Psoas muscle (tissue), 8 donors: ENCODE measurements around the gene DSCAM. TPM values are rescaled to one million over a fixed set of nuclear protein-coding genes. Genes with fewer than 3 reads are reported as not detected.

Experiments
- ATAC-seq, 4 donors: fragments of 200-7000 bp; cut with Tn5 transposase; one replicate each; pipeline ENCODE4 v1.9.1; 2020; ENCODE audit warnings: moderate library complexity in 3 of 4, mild to moderate bottlenecking in 2 of 4
- DNase-seq, 2 donors: peaks; one replicate each; pipeline ENCODE4 v3.0.0-alpha.2; 2020
- H3K27ac ChIP-seq: fragments of 200-600 bp; one replicate; pipeline ENCODE4 v1.8.0; 2022
- H3K27me3 ChIP-seq, 3 donors: fragments of 200-600 bp in 1 of 3; one replicate each; pipeline versions ENCODE4 v1.6.1 to v1.8.0; 2013 to 2022; ENCODE audit warnings: low read length in 2 of 3, mild to moderate bottlenecking in 2 of 3, moderate library complexity in 1 of 3; ENCODE audit not compliant: insufficient read depth in 3 of 3
- H3K36me3 ChIP-seq, 2 donors: fragments of 200-600 bp in 1 of 2; one replicate each; pipeline versions ENCODE4 v1.6.1 to v1.8.0; 2013 to 2022; ENCODE audit warnings: low read depth in 1 of 2, mild to moderate bottlenecking in 1 of 2, moderate library complexity in 1 of 2; ENCODE audit not compliant: insufficient read depth in 1 of 2
- H3K4me1 ChIP-seq: fragments of 200-600 bp; one replicate; pipeline ENCODE4 v1.8.0; 2022
- H3K4me3 ChIP-seq: fragments of 200-600 bp; one replicate; pipeline ENCODE4 v1.8.0; 2022; ENCODE audit warnings: mild to moderate bottlenecking
- H3K9me3 ChIP-seq: fragments of 200-600 bp; one replicate; pipeline ENCODE4 v1.8.0; 2022
- CTCF ChIP-seq: fragments of 200-600 bp; IDR thresholded peaks from one replicate; pipeline ENCODE4 v1.8.0; 2022; ENCODE audit warnings: antibody characterized with exemption
- WGBS, 3 donors: extraction: QIAGEN DNeasy Blood & Tissue Kit; methylation state at CpG; one replicate each; pipeline versions ENCODE4 v1.1.6 to v1.1.7; 2013; 5-methylcytosine and 5-hydroxymethylcytosine counted together
- intact Hi-C, 2 donors: fragments of 100-400 bp; cut with DNase I; formaldehyde crosslinking; loops; one replicate each; pipeline versions ENCODE4 v1.11.0 to v1.14.2; 2022
- polyA plus RNA-seq, 3 donors: library from polyadenylated mRNA; stranded (reverse); fragments of 200-250 nt; gene quantifications; one replicate each; pipeline ENCODE4 v1.2.3, GENCODE V29; 2013
- total RNA-seq, 4 donors: library from RNA; stranded (reverse); fragmentation: NEBNext Ultra II Directional in 2 of 4; extraction: Animal tissue kit (Norgen Biotek cat#: 25700) in 2 of 4; gene quantifications; one replicate each; pipeline versions ENCODE4 v1.2.1 to v1.2.4, GENCODE V29; 2021 to 2023
- donor health status: healthy with polysubstance abuse.
- donor health status: DM: no; HTN: no; CAD: no; lungs with moderate emphysema.
- donor health status: Bipolar disorder and iron deficiency.
- donor health status: healthy.
- donor health status: DM: yes; HTN: yes; CAD: no.
- donor health status: DM: no; HTN: no; CAD: no.
- donor health status: DM: no; HTN: no; CAD: no.
- donor health status: DM: yes; HTN: yes; CAD: no.

DSCAM gene
- total and polyA plus RNA-seq, 7 donors = 0.03 to 0.04 TPM; not detected in 5

GRCh38 chr21:40057331-40057730 lies 789.6 kb downstream of the DSCAM start:
- no peaks in the 10 kb centered on the region for H3K9me3 ChIP-seq
- no peak overlapping the region for H3K27ac ChIP-seq
- TF ChIP-seq CTCF = no peak
- peaks cover 0 to 2% (median 0%) of the 10 kb centered on the region in 3 donors for H3K27me3 ChIP-seq
- DNase-seq (no peak), ATAC-seq (no peak)
- no peaks in the 10 kb centered on the region for H3K4me1 ChIP-seq
- H3K36me3 ChIP-seq = no peaks in the 10 kb centered on the region
- 86% methylated on average over 5 of the region's 5 CpGs for WGBS, 3 donors
- intact Hi-C loops = no loop called here
- no peak overlapping the region for H3K4me3 ChIP-seq

DNA sequence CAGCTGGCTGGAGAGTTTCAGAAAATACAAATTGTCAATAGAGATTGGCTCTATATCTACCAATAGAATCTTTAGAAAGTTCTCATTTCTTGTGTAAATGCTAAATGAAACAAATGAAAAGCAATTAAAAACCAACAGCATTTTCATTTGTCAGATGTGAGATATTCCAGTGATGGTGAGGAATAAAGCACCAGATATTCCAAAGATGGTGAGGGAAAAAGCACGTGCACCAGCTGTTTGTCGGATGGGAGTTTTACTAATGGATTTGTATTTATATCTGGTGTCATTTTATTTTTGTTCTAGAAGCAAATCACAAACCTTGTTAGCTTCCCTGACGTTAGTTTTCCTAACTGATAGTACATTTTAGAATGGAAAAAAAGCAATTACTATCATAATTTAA lies 790.9 kb downstream of the DSCAM start:
- 83 to 96% (median 90%) methylated on average over 3 of the region's 3 CpGs for WGBS, 3 donors
- Histone ChIP-seq H3K27ac (no peak overlapping the region), H3K9me3 (no peaks in the 10 kb centered on the region), H3K36me3 (no peaks in the 10 kb centered on the region), H3K4me3 (no peak overlapping the region), H3K4me1 (no peaks in the 10 kb centered on the region), H3K27me3 (peaks cover 0 to 2% (median 0%) of the 10 kb centered on the region in 3 donors)
- intact Hi-C loops = no loop called here
- no peak for TF ChIP-seq CTCF
- no peak for DNase-seq
- ATAC-seq = no peak

- 42 to 69% (median 50%) methylated on average over 3 of the region's 3 CpGs for WGBS, 3 donors
- ATAC-seq = peak in 1 of 4 donors; percentile 49
- intact Hi-C loops = no loop called here
Observed at GRCh38 chr21:40054403-40054802, 792.6 kb downstream of the DSCAM start.

DNA sequence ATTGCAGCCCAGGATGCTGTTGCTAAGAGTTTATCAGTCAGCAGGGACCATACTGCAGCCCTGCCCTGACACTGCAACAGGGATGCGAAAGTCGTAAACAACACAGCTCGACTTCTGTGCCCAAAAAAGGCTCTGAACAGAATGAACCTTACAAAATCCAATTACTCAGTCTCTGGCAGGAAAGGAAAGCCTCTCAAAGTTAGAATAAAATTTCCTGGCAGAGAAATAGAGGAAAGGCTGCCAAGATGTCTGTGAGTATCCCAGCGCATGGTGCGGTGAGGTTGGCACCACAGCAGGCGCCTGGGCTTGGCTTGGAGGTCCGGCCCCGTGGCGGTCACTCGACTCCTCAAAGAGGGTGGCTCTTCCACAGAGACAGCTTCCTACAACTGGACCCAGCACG lies 794.0 kb downstream of the DSCAM start:
- H3K9me3 ChIP-seq = no peaks in the 10 kb centered on the region
- WGBS, 3 donors = 23 to 27% (median 24%) methylated on average over 11 of the region's 11 CpGs
- no peak for TF ChIP-seq CTCF
- H3K27me3 ChIP-seq = peaks cover 0 to 2% (median 0%) of the 10 kb centered on the region in 3 donors
- H3K27ac ChIP-seq = no peak overlapping the region
- intact Hi-C loops = no loop called here
- no peak overlapping the region for H3K4me3 ChIP-seq
- H3K36me3 ChIP-seq = no peaks in the 10 kb centered on the region
- DNase-seq (peak; percentile 60 to 75), ATAC-seq (peak in 3 of 4 donors; percentile 38 to 69 (median 41))
- H3K4me1 ChIP-seq = no peaks in the 10 kb centered on the region

More at GRCh38 chr21:40054403-40054802, 792.6 kb downstream of the DSCAM start:
- Histone ChIP-seq H3K4me3 (no peak overlapping the region), H3K4me1 (no peaks in the 10 kb centered on the region), H3K9me3 (no peaks in the 10 kb centered on the region), H3K36me3 (no peaks in the 10 kb centered on the region), H3K27me3 (peaks cover 0 to 2% (median 0%) of the 10 kb centered on the region in 3 donors), H3K27ac (no peak overlapping the region)
- no peak for TF ChIP-seq CTCF
- no peak for DNase-seq

DNA sequence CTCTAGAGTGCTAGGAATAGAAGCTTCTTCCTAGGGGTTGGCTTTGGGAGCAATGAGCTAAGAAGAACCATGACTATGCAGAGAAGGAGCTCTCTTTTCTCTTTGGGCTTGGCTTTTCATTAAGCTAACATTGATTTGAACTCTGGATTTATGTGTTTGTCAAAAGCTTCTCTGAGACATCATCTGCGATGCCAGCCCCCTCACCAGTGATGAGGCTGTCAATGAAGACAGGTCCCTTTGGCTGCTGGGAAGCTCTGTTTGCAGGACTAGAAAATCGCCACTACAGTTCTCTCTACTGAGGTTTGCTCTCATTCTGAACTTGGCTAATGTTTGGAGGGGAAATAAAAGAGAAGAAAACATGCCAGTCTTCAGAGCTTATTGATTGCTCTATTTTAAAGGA lies 794.7 kb downstream of the DSCAM start:
- ATAC-seq = no peak
- no peak for TF ChIP-seq CTCF
- 93 to 95% (median 94%) methylated on average over 2 of the region's 2 CpGs for WGBS, 3 donors
- intact Hi-C loops = no loop called here
- Histone ChIP-seq H3K36me3 (no peaks in the 10 kb centered on the region), H3K27ac (no peak overlapping the region), H3K9me3 (no peaks in the 10 kb centered on the region), H3K27me3 (peaks cover 0 to 2% (median 0%) of the 10 kb centered on the region in 3 donors), H3K4me1 (no peaks in the 10 kb centered on the region), H3K4me3 (no peak overlapping the region)
- DNase-seq = no peak
